GM12891 (cell line): ENCODE results near the gene TMCO2.

Experiments
- DNase-seq: peaks from one replicate; pipeline ENCODE4 v3.0.0; 2011; ENCODE audit warnings: low spot score; ENCODE audit not compliant: insufficient read length
- FAIRE-seq: peaks from 2 replicates; lab custom pipeline; 2011; peaks lifted over from hg19 to GRCh38; lab: Jason Lieb, UNC
- PAX5 ChIP-seq: IDR thresholded peaks from 2 replicates; pipeline ENCODE4 v1.6.1; 2011; ENCODE audit warnings: low read length, moderate library complexity, mild to moderate bottlenecking; ENCODE audit not compliant: insufficient read depth, severe bottlenecking
- POLR2A ChIP-seq: IDR thresholded peaks from 2 replicates; pipeline ENCODE4 v1.6.1; 2011; ENCODE audit warnings: low read depth, low read length, control low read depth
- POLR2AphosphoS5 ChIP-seq: IDR thresholded peaks from 2 replicates; pipeline ENCODE4 v1.6.1; 2011; ENCODE audit warnings: low read depth, low read length, control low read depth
- POU2F2 ChIP-seq: IDR thresholded peaks from 2 replicates; pipeline ENCODE4 v1.6.1; 2011; ENCODE audit warnings: low read depth, mild to moderate bottlenecking, control low read depth, low read length, moderate library complexity
- SPI1 ChIP-seq: IDR thresholded peaks from 2 replicates; pipeline ENCODE4 v1.6.1; 2011; ENCODE audit warnings: low read depth, low read length, control low read depth
- TAF1 ChIP-seq: IDR thresholded peaks from 2 replicates; pipeline ENCODE4 v1.6.1; 2011; ENCODE audit warnings: low read depth, low read length, control low read depth

The TMCO2 gene

GRCh38 chr1:40267767-40268187 is 20.0 kb downstream of the TMCO2 start:
- no peak for TF ChIP-seq POU2F2
- TF ChIP-seq POLR2A = no peak
- no peak for TF ChIP-seq PAX5
- TF ChIP-seq SPI1 = no peak
- no peak for TF ChIP-seq POLR2AphosphoS5
- TF ChIP-seq TAF1 = no peak
- FAIRE-seq (no peak), DNase-seq (no peak)

GRCh38 chr1:40268211-40268610 is 20.5 kb downstream of the TMCO2 start:
- no peak for FAIRE-seq
- DNase-seq = no peak
- TF ChIP-seq SPI1 (no peak), POLR2A (no peak), POLR2AphosphoS5 (no peak), TAF1 (no peak), POU2F2 (no peak), PAX5 (no peak)

- FAIRE-seq = peak; percentile 43
- TF ChIP-seq SPI1 (no peak), POU2F2 (no peak), POLR2AphosphoS5 (no peak), TAF1 (no peak), POLR2A (no peak), PAX5 (no peak)
- DNase-seq = no peak
Observed at GRCh38 chr1:40270152-40270834, 22.6 kb downstream of the TMCO2 start.

- TF ChIP-seq SPI1 (no peak), POU2F2 (no peak), POLR2A (no peak), PAX5 (no peak), POLR2AphosphoS5 (no peak), TAF1 (no peak)
- DNase-seq (no peak), FAIRE-seq (no peak)
Observed at GRCh38 chr1:40272653-40273213, 25.0 kb downstream of the TMCO2 start.

GRCh38 chr1:40273547-40274166 is 25.9 kb downstream of the TMCO2 start:
- FAIRE-seq (no peak), DNase-seq (no peak)

GRCh38 chr1:40274331-40274730 is 26.6 kb downstream of the TMCO2 start:
- TF ChIP-seq POLR2AphosphoS5 = no peak
- no peak for TF ChIP-seq PAX5
- no peak for TF ChIP-seq SPI1
- TF ChIP-seq POLR2A = no peak
- no peak for TF ChIP-seq POU2F2
- TF ChIP-seq TAF1 = no peak
- DNase-seq (no peak), FAIRE-seq (no peak)

More at GRCh38 chr1:40273547-40274166, 25.9 kb downstream of the TMCO2 start:
- TF ChIP-seq POLR2AphosphoS5 (no peak), POLR2A (no peak), PAX5 (no peak), POU2F2 (no peak), SPI1 (no peak), TAF1 (no peak)

- DNase-seq = no peak
- no peak for TF ChIP-seq TAF1
- no peak for FAIRE-seq
Observed at GRCh38 chr1:40276122-40276521, 28.4 kb downstream of the TMCO2 start.

- FAIRE-seq = no peak
- TF ChIP-seq TAF1 = no peak
- TF ChIP-seq POU2F2 = no peak
- no peak for TF ChIP-seq POLR2A
- no peak for TF ChIP-seq PAX5
- TF ChIP-seq POLR2AphosphoS5 = no peak
- TF ChIP-seq SPI1 = no peak
- no peak for DNase-seq
Observed at GRCh38 chr1:40281853-40282252, 34.1 kb downstream of the TMCO2 start.

GRCh38 chr1:40291293-40291692 is 43.6 kb downstream of the TMCO2 start:
- no peak for DNase-seq
- TF ChIP-seq SPI1 (no peak), POLR2AphosphoS5 (no peak), POU2F2 (no peak), PAX5 (no peak), POLR2A (no peak)
- FAIRE-seq = no peak

- FAIRE-seq (no peak), DNase-seq (no peak)
- TF ChIP-seq POU2F2 (no peak), TAF1 (no peak), POLR2A (no peak), POLR2AphosphoS5 (no peak), SPI1 (no peak), PAX5 (no peak)
Observed at GRCh38 chr1:40299366-40300248, 51.9 kb downstream of the TMCO2 start.
